AG04450 (cell line): Measurements from ENCODE around the gene DUSP15. TPM values are rescaled to one million over a fixed set of nuclear protein-coding genes. Genes with fewer than 3 reads are reported as not detected.

Experiments used
- CTCF ChIA-PET: fragments of 300-600, 350-600 bp; formaldehyde crosslinking; extraction: SDS; loops from one replicate; lab custom pipeline; 2022; ENCODE audit warnings: antibody characterized with exemption, inconsistent platforms; lab: Charles Lee
- POLR2A ChIA-PET: fragments of 350-600 bp; formaldehyde crosslinking; extraction: SDS; loops from one replicate; lab custom pipeline; 2021; ENCODE audit warnings: antibody characterized with exemption, inconsistent platforms; lab: Yijun Ruan, JAX
- DNase-seq: peaks from one replicate; pipeline ENCODE4 v3.0.0-alpha.2; 2011; ENCODE audit warnings: low read depth, low spot score
- H3K27ac ChIP-seq: one replicate; pipeline ENCODE4 v1.5.1; 2012; ENCODE audit warnings: low read depth, low read length, control low read depth
- H3K27me3 ChIP-seq: one replicate; pipeline ENCODE4 v1.6.0; 2012; ENCODE audit warnings: low read length; ENCODE audit not compliant: control insufficient read depth, insufficient read depth
- H3K4me3 ChIP-seq: 2 replicates; pipeline ENCODE4 v1.5.1; 2011; ENCODE audit warnings: mild to moderate bottlenecking, low read depth, low read length, control low read depth
- H3K9me3 ChIP-seq: 2 replicates; pipeline ENCODE4 v1.5.1; 2012; ENCODE audit warnings: low read length; ENCODE audit not compliant: control insufficient read depth, insufficient read depth
- polyA plus RNA-seq: library from polyadenylated mRNA; depleted of rRNA; stranded (reverse); fragments of >200 nt; gene quantifications from 2 replicates; pipeline ENCODE4 v1.2.3, GENCODE V29; 2011
- TF ChIP-seq, protein P1 (sequence below): IDR thresholded peaks from 2 replicates; pipeline ENCODE4 v1.5.1; 2011; ENCODE audit warnings: low read depth, low read length, control low read depth, inconsistent platforms

Gene DUSP15
- polyA plus RNA-seq, 1 experiment: not detected

DNA sequence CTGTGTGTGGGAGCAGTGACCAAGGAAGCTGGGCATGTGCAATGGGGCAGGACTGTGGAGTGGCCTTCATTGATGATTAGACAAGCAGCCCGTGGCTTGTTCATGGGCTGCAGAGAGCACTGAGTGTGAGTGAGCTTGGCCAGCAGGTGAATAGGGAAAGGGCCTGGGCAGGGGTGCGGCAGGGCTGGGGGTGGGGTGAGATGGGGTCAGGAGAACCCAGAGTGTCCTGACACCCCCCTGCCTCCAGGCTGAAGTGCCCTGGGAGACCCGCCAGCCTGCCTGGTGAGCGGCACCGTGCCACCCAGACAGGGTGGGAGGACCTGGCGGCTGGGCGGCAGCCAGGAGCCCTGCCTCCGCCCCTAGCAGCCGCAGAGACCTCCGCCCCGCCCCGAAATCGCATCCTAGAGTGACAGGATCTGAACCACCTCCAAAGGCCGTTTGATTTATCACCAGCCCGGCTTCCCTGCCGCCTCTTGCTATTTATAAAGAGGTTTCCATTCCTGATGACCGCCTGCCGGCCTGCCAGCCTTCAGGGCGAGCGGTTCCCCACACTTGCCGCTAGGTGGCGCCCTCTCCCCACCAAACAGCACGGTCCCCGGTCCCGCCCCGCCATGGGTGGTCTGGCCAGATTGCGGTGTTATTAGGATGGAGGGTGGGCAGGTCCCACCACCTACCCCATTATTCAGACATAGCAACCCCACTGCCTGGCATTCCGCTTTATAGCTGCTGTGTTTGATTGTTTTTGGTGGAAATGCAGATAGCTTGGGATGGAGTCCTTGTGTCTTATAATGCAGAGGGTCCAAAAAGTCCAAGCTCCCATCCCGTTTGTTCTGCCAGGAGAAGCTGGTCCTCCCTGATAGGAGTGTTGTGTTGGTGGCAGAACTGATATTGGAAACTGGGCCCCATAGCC lies 47.7 kb downstream of the DUSP15 start:
- TF ChIP-seq, protein P1, sequence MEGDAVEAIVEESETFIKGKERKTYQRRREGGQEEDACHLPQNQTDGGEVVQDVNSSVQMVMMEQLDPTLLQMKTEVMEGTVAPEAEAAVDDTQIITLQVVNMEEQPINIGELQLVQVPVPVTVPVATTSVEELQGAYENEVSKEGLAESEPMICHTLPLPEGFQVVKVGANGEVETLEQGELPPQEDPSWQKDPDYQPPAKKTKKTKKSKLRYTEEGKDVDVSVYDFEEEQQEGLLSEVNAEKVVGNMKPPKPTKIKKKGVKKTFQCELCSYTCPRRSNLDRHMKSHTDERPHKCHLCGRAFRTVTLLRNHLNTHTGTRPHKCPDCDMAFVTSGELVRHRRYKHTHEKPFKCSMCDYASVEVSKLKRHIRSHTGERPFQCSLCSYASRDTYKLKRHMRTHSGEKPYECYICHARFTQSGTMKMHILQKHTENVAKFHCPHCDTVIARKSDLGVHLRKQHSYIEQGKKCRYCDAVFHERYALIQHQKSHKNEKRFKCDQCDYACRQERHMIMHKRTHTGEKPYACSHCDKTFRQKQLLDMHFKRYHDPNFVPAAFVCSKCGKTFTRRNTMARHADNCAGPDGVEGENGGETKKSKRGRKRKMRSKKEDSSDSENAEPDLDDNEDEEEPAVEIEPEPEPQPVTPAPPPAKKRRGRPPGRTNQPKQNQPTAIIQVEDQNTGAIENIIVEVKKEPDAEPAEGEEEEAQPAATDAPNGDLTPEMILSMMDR: peak; percentile 94
- Histone ChIP-seq H3K27me3 (peaks cover 2% of the 10 kb centered on the region), H3K9me3 (no peaks in the 10 kb centered on the region), H3K27ac (no peak overlapping the region), H3K4me3 (peak overlapping the region; percentile 13; the same call in 1 of the 2 replicates)
- CTCF ChIA-PET: interaction anchor here (0.5 to 6.7 kb wide), 38 partner anchors 9 to 832 kb away, joined by 3 to 73 read pairs (median 4); partner anchors contain the start of genes FOXS1 and PDRG1
- no peak for DNase-seq
- POLR2A ChIA-PET: interaction anchor here (1.1 kb wide), 1 partner anchor 129 kb away, joined by 4 read pairs; the partner anchor contains the start of gene PDRG1

DNA sequence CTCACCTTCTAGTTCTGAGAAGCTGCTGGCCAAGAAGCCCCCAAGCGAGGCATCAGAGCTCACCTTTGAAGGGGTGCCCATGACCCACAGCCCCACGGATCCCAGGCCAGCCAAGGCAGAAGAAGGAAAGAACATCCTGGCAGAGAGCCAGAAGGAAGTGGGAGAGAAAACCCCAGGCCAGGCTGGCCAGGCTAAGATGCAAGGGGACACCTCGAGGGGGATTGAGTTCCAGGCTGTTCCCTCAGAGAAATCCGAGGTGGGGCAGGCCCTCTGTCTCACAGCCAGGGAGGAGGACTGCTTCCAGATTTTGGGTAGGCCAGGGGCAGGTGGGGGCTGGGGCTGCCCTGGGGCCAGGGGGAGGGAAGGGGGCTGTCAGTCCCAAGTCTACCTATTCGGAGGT lies 48.9 kb downstream of the DUSP15 start:
- no peak for DNase-seq
- H3K9me3 ChIP-seq: no peaks in the 10 kb centered on the region
- no peak overlapping the region for H3K27ac ChIP-seq
- TF ChIP-seq, protein P1: no peak
- CTCF ChIA-PET: interaction anchor here (0.8 to 6.7 kb wide), 4 partner anchors 26 to 270 kb away, joined by 3 to 73 read pairs (median 10); no protein-coding TSS in a partner anchor
- no peaks in the 10 kb centered on the region for H3K27me3 ChIP-seq
- POLR2A ChIA-PET: no interaction called here
- H3K4me3 ChIP-seq: no peak overlapping the region

DNA sequence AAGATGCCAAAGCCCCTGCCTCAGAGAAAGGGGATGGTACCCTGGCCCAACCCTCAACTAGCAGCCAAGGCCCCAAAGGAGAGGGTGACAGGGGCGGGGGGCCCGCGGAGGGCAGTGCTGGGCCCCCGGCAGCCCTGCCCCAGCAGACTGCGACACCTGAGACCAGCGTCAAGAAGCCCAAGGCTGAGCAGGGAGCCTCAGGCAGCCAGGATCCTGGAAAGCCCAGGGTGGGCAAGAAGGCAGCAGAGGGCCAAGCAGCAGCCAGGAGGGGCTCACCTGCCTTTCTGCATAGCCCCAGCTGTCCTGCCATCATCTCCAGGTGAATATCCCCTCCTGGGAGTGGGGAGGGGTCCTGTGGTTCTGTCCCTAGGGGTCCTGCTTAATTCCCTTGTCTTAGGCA lies 50.1 kb downstream of the DUSP15 start:
- ChIA-PET CTCF (interaction anchor here (1.0 to 1.5 kb wide), 2 partner anchors 27 to 33 kb away, joined by 4 read pairs; no protein-coding TSS in a partner anchor), POLR2A (no interaction called here)
- H3K9me3 ChIP-seq: no peaks in the 10 kb centered on the region
- H3K4me3 ChIP-seq: no peak overlapping the region
- H3K27ac ChIP-seq: no peak overlapping the region
- H3K27me3 ChIP-seq: no peaks in the 10 kb centered on the region
- DNase-seq: no peak
- TF ChIP-seq, protein P1: no peak

DNA sequence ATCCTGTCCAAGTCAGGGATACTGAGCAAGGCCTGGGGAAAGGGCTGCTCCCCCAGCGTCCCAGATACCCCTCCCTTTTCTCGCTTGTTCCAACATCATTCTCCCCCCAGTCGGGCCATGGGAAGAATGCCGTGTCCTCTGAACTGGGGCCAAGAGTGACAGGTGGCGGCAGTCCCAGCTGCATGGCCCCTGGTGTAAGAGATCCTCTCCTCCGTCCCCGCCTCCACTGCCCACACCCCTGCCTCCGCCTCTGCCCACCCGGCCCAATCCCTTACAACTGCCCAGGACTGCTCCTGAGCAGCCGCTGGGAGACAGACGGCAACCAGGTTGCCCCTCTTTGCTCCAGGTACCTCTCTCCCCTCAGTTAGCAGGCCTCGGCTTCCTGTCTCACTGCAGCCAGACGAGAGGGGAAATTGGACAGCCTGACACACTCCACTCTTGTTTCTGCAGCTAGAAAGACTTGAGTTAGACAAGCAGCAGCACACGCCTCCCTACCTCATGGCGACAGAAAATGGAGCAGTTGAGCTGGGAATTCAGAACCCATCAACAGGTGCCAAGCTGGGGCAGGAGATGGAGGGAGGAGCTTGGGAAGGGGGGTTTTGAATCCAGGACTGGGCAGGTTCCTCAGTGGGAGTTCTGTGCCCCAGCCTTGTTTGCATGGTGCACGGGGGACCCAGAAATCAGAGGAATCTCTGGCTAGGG lies 51.1 kb downstream of the DUSP15 start, which contains the start of gene MYLK2:
TSS of gene MYLK2 (plus strand) at position 274 of the 702 bp plus-strand sequence. CDS start at position 499, 225 bp downstream.
- ChIA-PET CTCF (interaction anchor here (1.0 to 1.5 kb wide), 3 partner anchors 28 to 34 kb away, joined by 3 to 4 read pairs (median 4); no protein-coding TSS in a partner anchor), POLR2A (no interaction called here)
- no peaks in the 10 kb centered on the region for H3K9me3 ChIP-seq
- no peak within 1 kb of the TSS for H3K4me3 ChIP-seq
- DNase-seq: no peak
- no peak within 1 kb of the TSS for H3K27ac ChIP-seq
- H3K27me3 ChIP-seq: no peaks in the 10 kb centered on the region
- TF ChIP-seq, protein P1: no peak
